Measurements from ENCODE around the gene PIGM.
A peak's percentile ranks its signal among the peaks of the same experiment; 100 is the strongest.

The PIGM gene

GRCh38 chr1:160031365-160032164, at the start of gene PIGM:
Gene PIGM (minus strand): TSS chr1:160031990. CDS start chr1:160031739, 251 bp downstream.
- DNase-seq, result peak; percentile 98

GRCh38 chr1:160081261-160081936, 49.6 kb upstream of the PIGM start, which contains the start of gene KCNJ9:
Gene KCNJ9 (plus strand): TSS chr1:160081538. CDS start chr1:160084031, 2,493 bp downstream.
- peak; percentile 12 for DNase-seq

DNA sequence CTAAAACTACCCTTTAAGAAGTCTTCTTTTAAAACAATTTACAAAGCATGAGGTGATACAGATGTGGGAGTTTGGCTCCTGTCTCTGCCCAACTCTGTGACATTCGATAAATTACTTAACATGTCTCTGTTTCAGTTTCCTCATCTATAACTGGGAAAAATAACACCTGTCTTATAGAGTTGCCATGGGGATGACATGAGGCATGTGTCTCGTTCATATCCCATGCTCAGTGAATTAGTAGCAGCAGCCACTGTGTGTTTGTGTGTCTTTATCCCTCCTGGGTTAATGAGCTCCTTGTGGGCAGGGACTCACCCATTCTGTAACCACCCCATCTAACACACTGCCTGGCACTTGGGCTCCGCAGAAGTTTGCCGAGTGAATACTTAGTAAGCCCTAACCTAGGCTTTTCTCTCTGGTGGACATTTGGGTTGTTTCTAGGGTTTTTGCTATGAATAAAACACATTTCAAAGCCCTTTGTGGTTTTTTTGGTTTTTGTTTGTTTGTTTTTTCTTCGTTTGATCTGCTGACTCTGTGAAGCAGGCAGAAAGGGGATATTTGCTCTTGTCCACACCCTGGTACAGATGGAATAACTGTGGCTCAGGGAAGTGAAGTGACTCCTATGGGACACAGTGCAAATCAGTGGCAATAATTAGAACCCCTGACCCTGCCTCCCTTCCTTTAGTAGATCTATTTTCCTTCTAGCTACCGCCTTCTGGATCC, 48.8 kb upstream of the PIGM start:
- DNase-seq, result no peak

- DNase-seq, result no peak
These were observed 47.7 kb upstream of the PIGM start for GRCh38 chr1:160079448-160079847.

GRCh38 chr1:160078512-160079195, 46.9 kb upstream of the PIGM start:
- DNase-seq, result no peak

DNA sequence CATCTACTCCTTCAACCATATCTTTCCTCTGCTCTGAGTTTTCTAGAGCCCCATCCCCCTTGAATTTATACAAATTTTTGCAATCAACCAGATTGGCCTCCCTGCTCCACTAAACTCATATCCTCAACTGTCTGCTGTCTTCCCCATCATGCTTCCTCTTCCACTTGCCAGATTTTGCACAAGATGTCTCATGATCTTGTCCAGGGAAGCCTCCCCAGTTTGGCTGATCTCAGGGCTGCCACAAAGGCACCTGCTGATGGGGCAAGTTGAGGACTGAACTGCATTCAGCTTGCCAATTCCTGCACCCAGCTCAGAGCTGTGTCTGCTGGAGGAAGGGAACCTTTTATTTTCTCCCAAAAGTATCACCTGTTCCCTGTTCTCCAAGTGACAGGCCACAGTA, 45.7 kb upstream of the PIGM start:
- DNase-seq, result no peak

DNA sequence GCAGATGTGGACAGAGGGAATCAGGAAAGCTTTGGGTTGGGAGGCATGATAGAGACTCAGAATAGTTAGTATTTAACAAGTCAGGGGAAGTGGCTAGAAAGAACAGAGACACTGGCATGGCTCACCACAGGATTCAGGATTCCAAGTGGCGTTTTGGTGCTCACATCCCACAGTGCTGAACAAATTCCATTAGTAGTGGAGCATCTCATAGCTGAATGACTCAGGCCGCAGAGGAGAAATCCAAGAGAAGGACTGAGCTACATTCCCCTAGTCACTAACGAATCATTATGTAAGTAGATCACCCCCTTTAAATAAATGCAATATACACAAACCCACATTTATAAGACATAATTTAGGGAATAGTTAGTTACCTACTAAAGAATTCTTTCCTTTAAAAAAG, 44.5 kb upstream of the PIGM start:
- DNase-seq, result no peak

- DNase-seq, result no peak
These were observed 44.0 kb upstream of the PIGM start for GRCh38 chr1:160075836-160076235.

- DNase-seq, result no peak
These were observed 43.1 kb upstream of the PIGM start for GRCh38 chr1:160074865-160075264.

DNA sequence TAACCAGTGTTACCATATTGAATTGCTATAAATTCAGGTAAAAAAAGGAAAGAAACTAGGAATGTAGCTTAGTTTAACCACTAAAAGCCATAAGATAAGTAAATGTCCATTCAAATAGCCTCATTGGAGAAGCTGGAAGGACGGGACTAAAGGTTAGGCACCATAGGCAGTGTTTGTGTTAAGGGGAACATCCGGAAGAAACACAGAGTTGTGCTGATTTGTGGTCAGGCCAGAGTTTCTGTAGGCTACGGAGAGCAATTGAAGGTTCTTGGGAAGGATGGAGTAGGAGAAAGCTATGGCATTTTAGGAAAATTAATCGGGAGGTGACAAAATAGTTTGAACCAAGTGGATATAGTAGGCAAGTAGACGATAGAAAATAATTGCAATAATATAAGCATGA, 39.5 kb upstream of the PIGM start:
- no peak for DNase-seq

GRCh38 chr1:160070243-160071163, 38.7 kb upstream of the PIGM start:
- DNase-seq, result peak; percentile 67

- DNase-seq, result no peak
These were observed 37.9 kb upstream of the PIGM start, which contains the start of gene KCNJ10 for GRCh38 chr1:160069460-160070231. Gene KCNJ10 (minus strand): TSS chr1:160070160. CDS start chr1:160042532, 27,628 bp downstream.

- DNase-seq, result no peak
These were observed 36.4 kb upstream of the PIGM start for GRCh38 chr1:160068225-160068624.

GRCh38 chr1:160066829-160067745, 35.3 kb upstream of the PIGM start:
- no peak for DNase-seq

DNA sequence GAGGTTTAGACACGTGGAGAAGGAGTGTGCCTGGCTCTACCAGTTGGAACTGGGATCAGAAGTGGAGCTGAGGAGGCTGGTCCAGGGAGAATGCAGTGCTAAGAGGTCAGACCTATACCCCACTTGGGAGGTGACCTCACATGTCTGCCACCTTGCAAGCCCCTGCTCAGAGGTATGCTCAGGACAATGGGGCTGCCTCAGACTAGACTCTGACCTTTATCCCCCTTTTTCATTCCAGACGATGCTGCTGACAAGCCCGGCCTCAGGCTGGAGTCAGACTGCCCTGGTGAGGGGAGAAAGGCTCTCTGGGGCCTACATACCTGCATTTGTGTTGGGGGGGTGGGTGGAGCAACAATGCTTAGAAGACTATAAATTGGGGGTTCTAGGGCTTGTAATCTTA, 33.0 kb upstream of the PIGM start:
- no peak for DNase-seq

GRCh38 chr1:160064164-160064563, 32.4 kb upstream of the PIGM start:
- no peak for DNase-seq

- DNase-seq, result no peak
These were observed 31.4 kb upstream of the PIGM start for GRCh38 chr1:160063176-160063575.

- no peak for DNase-seq
These were observed 30.4 kb upstream of the PIGM start for GRCh38 chr1:160062230-160062532.

DNA sequence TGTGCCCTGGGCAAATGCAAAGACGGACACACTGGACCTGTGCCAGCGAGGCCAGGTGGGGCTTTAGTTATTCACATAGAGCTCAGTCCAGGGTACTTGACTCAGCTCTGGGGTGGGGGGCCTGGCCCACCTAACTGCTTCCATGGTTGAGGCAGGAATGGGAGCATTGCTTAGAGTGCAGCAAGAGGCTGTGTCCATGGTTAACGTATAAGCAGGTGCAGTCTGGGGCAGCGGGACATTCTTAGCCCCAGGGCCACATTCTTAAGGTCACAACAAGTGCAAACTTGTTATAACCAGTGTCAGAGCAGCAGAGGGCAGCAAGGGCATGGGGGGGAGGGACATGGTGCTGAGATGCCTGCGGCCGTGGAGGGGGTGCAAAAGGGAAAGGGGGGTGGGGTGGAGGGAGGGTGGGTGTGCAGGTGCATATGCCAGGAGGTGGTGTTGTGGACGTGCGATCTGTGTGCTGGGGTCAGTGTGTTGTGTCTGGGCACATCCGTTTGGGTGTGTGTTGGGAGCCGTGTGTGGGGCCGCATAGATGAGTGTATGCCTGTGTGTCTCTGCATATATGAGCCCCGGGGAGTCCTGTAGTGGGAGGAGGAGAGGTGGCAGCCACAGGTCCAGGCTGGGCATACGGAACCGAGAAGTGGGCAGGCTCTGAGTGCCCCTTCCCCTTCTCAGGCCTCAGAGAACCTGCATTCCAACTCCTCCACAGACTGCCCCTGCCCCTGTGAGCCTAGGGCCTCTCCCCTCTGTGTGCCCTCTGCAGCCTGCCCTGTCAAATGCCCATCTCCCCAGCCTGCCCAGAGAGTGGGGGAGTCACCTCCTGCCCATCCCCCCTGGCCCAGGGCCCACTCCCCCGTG, 29.8 kb upstream of the PIGM start:
- no peak for DNase-seq

Data from NCI-H1105 (cell line).